HG03135 (cell line): ENCODE data around the gene CAPN5.
"Not testable (repeated sequence)": the region's sequence is repeated elsewhere in the genome, so short reads cannot be mapped to it uniquely, and the experiment has no call there.

ENCODE experiments used
- ATAC-seq: cut with Tn5 transposase; IDR thresholded peaks from one replicate; pipeline ENCODE4 v1.9.1; 2021; ENCODE audit warnings: mild to moderate bottlenecking, moderate library complexity; ENCODE audit not compliant: unreplicated experiment

The CAPN5 gene

GRCh38 chr11:77095551-77096490 is 29.1 kb downstream of the CAPN5 start:
- ATAC-seq, result no peak

GRCh38 chr11:77096591-77097019 is 29.8 kb downstream of the CAPN5 start:
- no peak for ATAC-seq

DNA sequence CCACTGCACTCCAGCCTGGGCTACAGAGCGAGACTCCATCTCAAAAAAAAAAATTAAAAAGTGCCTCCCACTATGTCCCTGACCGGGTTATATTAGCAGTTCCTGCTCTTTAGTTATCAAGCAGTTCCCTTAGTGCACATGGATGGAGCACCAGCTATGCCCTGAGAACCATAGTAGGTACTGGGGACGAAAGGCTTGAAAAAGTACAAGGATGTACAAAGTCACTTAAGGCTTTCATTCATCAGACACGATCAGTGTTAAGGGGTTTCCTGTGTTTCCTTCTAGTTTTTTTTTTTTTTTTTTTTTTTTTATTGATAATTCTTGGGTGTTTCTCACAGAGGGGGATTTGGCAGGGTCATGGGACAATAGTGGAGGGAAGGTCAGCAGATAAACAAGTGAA is 30.4 kb downstream of the CAPN5 start:
- not testable (repeated sequence) for ATAC-seq

DNA sequence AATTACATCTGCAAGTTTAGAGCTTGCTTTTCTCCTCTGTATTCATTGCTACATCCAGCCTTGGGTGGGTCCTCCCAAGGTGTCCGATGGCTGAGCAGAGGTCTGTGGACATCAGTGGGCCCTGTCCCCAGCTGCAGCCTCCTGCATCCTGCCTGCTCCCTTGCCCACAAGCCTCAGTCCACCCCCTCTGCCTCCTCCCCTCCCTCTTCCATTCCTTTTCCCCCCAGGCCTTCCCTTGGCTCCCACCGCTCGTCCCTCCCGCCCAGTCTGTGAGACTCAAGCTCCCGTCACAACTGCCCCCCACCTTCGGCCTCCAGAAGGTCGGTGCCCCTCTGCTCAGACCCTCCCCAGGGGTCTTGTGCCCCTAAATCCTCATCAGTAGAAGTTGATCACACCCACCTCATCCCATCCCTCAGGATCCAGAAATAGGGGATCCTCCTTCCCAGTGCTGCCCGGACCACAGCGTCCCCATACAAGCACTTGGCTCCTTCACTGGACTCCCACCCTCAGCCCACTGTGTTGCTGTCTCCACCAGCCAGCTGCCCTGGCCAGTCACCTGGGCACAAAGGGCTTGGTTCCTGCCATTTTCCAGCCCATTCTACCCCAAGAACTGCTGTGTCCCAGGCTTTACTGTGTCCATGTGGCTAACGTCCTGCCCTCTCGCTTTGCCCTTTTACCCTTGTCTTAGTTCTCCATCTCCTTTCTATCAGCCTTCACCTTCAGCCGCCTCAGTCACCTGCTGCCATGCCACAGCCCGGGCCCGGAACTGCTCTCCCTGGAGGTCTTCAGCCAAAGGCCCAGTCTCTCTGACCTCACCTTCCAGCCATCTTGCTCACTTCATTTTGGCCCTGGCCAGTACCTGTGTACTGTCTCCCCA is 33.6 kb downstream of the CAPN5 start:
- no peak for ATAC-seq

GRCh38 chr11:77101043-77101537 is 34.3 kb downstream of the CAPN5 start:
- ATAC-seq, result no peak

GRCh38 chr11:77102246-77103210 is 35.8 kb downstream of the CAPN5 start, which contains the start of gene OMP:
TSS of gene OMP (plus strand) at chr11:77102840. CDS start at chr11:77102840, 0 bp downstream.
- no peak for ATAC-seq

DNA sequence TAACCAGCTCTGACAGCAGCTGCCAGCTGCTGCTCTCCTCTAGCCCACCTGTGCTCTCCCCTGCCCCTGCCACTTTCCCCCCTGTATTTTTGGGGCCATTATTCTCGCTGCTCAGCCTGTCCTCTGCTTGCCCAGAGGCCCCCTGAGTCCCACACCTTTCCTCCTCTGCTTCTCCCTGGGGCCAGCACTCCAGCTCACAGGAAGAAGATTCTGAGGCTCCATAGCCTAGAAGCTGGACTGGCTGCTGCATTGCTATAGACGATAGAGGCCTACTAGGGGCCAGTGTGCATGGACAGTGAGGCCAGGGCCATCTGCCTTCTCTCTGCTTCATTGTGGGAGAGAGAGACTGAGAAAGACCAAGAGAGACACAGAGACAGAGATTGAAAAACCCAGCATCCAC is 36.5 kb downstream of the CAPN5 start:
- no peak for ATAC-seq

DNA sequence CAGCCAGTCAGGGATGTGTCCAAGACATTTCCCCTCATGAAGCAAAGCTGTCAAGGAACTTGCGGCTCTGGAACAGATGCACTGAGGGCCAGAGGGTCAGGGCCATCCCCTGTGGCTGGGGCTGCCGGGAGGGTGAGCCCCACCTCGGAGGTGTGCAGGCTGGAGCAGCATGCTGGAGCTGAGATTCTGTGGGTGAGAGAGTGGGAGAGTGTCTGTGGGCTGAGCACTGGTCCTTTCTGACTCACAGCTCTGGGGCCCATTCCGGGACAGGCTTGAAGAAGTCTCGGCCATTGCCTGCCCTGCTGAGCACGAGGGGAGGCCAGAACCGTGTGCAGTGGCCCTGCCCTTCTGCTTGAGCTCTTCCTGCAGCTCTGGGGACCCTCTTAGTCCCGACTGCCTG is 38.0 kb downstream of the CAPN5 start:
- no peak for ATAC-seq

GRCh38 chr11:77106321-77106720 is 39.5 kb downstream of the CAPN5 start:
- no peak for ATAC-seq

DNA sequence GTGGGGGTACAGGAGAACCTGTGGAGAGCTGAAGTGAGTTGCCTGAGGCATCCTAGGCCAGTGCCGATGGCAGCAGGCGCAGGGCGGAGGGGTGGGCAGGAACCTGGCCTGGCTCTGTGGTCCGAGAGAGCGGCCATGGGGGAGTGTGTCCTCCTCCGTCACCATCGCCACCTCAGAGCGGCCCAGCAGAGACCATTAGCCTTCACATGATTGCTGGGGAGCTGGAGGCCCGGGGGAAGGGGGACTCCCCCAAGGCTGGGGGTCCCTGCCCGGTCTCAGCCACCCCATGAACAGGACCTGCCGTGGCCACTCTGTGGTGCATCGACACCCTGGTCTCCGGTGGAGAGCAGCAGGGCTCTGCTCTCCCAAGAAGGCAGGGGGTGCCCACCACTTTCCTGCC is 40.0 kb downstream of the CAPN5 start:
- ATAC-seq, result no peak

GRCh38 chr11:77107950-77108349 is 41.2 kb downstream of the CAPN5 start:
- ATAC-seq, result no peak

DNA sequence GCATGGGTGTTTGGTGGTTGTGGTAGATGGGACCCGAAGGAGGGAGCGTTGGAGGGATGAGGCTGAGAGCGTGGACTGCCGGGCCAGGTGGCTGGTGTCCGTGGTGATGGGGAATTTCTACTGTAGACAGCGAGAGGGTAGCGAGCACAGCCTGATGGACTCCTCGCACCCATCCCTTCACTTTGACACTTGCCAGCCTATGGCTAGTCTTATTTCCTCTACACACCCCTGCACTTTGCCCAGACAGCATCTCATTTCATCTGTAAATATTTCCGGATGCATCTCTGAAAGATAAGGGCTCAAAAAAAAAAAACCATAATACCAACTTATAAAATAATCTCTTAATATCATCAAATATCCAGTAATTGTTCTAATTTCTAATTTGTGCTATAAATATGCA is 41.7 kb downstream of the CAPN5 start:
- no peak for ATAC-seq

DNA sequence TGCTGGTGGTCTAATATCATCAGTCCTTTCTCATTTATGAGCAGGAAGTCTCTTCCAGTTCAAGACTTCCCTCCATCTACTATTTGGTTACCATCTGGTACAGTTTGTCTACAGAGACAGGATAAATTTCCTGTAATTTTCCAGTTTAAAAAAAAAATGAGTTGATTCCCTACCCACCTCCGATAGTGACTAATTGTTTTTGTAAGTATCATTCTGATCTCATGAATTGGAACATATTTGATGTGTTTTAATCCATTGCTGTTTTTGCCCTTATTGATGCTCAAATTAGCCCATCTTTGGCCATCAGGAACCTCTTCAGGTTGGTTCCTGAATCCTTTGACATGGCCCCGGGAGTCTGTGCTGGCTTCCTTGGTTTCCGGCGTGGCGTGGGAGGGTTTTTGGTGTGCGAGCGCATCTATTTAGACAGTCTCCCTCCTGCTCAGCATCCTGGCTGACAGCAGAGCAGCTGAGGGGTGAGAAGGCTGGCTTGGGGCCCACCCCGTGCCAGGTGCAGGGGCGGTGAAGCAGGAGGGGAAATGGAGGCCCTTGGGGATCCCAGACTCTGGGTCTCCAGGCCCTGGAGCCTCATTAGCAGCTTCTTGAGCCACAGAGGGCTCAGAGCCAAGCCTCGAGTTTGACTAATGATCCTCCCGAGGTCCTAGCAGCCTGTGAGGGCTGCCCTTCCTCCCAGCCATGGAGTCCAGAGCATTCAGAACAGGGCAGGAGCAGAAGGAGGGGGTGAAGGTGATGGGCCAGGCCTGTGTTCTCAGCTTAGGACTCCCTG is 42.7 kb downstream of the CAPN5 start:
- no peak for ATAC-seq

DNA sequence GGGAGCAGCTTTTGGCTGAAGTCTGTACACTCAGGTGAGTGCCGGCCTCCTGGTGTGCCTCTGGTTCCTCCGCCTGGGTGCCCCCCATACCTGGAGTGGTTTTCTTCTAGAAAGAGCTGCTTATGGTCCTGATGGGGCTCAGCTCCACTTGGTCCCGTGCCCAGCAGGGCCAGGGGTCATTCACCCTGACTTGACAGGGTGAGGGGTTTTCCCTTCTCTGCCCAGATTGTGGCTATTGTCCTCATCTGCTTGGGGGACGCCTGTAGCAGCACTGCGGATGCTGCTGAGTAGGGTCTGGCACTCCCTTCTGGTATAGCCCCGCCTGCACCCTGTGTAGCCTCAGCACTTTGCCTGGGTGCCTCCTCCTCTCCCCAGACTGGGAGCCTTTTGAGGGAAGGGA is 44.1 kb downstream of the CAPN5 start:
- ATAC-seq, result no peak

GRCh38 chr11:77111277-77111676 is 44.5 kb downstream of the CAPN5 start:
- ATAC-seq, result no peak

- no peak for ATAC-seq
Observed at GRCh38 chr11:77111946-77112345, 45.2 kb downstream of the CAPN5 start.

DNA sequence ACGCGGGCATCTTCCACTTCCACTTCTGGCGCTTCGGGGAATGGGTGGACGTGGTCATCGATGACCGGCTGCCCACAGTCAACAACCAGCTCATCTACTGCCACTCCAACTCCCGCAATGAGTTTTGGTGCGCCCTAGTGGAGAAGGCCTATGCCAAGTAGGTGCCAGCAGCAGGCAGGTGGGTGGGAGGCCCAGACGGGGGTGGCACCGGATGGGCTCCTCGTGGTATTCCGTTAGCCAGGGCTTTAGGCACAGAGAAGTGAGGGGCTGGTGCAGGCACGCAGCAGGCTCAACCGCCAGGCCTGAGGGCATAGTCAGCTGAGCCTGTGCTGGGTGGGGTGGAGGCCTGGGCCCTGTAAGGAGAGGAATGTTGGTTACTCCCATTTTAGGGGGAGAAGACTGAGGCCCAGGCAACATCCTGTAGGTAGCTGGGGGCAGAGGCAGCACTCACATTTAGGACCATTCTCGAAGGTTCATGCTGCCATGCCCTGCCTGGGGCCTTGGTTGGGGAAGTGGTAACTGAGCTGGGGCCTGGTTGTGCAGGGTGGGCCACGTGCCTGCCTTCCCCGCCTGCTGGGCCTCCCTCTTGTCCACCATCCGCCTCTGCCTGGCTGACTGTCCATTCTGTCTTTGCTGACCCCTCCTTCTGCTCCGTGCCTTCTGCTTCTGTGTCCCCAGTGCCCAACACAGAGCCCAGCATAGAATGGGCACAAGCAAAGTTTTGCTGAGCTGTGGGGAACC is 46.0 kb downstream of the CAPN5 start:
- no peak for ATAC-seq

- no peak for ATAC-seq
Observed at GRCh38 chr11:77113382-77114088, 46.8 kb downstream of the CAPN5 start.
